ENCODE results near the gene SYF2.

GRCh38 chr1:25223471-25223870 is 8.8 kb downstream of the SYF2 start:
- TF ChIP-seq CTCF (conservative IDR thresholded peaks at IDR 0.05; ENCODE audit: low read length): no peak
- TF ChIP-seq EZH2phosphoT487 (IDR thresholded peaks at IDR 0.05; ENCODE audit: borderline replicate concordance, low read depth, low read length): no peak
